C4-2B (cell line): ENCODE measurements around the gene CACNA1H.

ENCODE experiments used
- CTCF ChIP-seq: fragments of 450-650 bp; conservative IDR thresholded peaks from 2 replicates; pipeline ENCODE4 v1.5.1; 2017; ENCODE audit warnings: mild to moderate bottlenecking
- ZFX ChIP-seq: fragments of 450-650 bp; IDR thresholded peaks from 2 replicates; pipeline ENCODE4 v1.6.1; 2017

DNA sequence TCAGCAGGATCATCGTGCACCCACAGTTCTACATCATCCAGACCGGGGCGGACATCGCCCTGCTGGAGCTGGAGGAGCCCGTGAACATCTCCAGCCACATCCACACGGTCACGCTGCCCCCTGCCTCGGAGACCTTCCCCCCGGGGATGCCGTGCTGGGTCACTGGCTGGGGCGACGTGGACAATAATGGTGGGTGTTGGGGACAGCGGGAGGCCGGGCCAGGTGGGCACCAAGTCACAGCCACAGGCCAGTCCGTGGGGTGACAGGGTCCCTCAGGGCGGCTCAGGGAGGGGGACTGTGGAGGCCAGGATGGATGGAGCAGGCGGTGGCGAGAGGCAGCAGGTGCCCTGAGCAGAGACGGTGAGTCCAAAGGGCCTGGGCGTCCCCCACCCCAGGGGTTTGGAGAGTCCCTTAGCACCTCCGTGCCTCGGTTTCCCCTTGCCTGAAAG lies 104.0 kb downstream of the CACNA1H start:
- TF ChIP-seq CTCF (no peak), ZFX (no peak)
